Mesodermal cell (in vitro differentiated cells): Measurements from ENCODE around the gene C11orf58.

ENCODE experiments used
- H3K27ac ChIP-seq: 2 replicates; pipeline ENCODE4 v1.7.0; 2013; ENCODE audit warnings: mild to moderate bottlenecking, low read depth, low read length, moderate library complexity; ENCODE audit not compliant: severe bottlenecking
- H3K36me3 ChIP-seq: 2 replicates; pipeline ENCODE4 v1.7.1; 2013; ENCODE audit warnings: mild to moderate bottlenecking, low read length, moderate library complexity; ENCODE audit not compliant: control insufficient read depth, insufficient read depth
- H3K4me1 ChIP-seq: one replicate; pipeline ENCODE4 v1.7.1; 2013; ENCODE audit warnings: mild to moderate bottlenecking, low read length; ENCODE audit not compliant: insufficient read depth, control insufficient read depth, poor library complexity, severe bottlenecking
- H3K4me3 ChIP-seq: 2 replicates; pipeline ENCODE4 v1.7.0; 2013; ENCODE audit warnings: low read length, control low read depth, mild to moderate bottlenecking; ENCODE audit not compliant: insufficient read depth, poor library complexity, severe bottlenecking; ENCODE audit errors: extremely low read depth
- H3K9me3 ChIP-seq: 2 replicates; pipeline ENCODE4 v1.7.1; 2013; ENCODE audit warnings: mild to moderate bottlenecking, low read length, moderate library complexity; ENCODE audit not compliant: control insufficient read depth
- WGBS, 2 experiments: methylation state at CpG; one replicate each; pipeline ENCODE4 v1.1.5; 2013; ENCODE audit warnings: missing lambda C conversion rate in 2 of 2; ENCODE audit not compliant: insufficient coverage in 2 of 2; 5-methylcytosine and 5-hydroxymethylcytosine counted together

C11orf58 gene

GRCh38 chr11:16785520-16786128, 47.2 kb downstream of the C11orf58 start:
- whole genome bisulfite sequencing, 2 experiments, result 57 to 75% methylated on average over 3 to 5 of the region's 7 CpGs
- Histone ChIP-seq H3K36me3 (peaks cover 4% of the 10 kb centered on the region), H3K9me3 (no peaks in the 10 kb centered on the region), H3K4me1 (peaks cover 25% of the 10 kb centered on the region), H3K27ac (no peak overlapping the region), H3K4me3 (no peak overlapping the region)

GRCh38 chr11:16786131-16786530, 47.7 kb downstream of the C11orf58 start:
- H3K9me3 ChIP-seq, result no peaks in the 10 kb centered on the region
- peaks cover 29% of the 10 kb centered on the region for H3K4me1 ChIP-seq
- peaks cover 4% of the 10 kb centered on the region for H3K36me3 ChIP-seq
- H3K4me3 ChIP-seq, result no peak overlapping the region
- H3K27ac ChIP-seq, result no peak overlapping the region
- 92 to 96% methylated on average over 6 of the region's 6 CpGs for WGBS, 2 experiments

- peaks cover 39% of the 10 kb centered on the region for H3K4me1 ChIP-seq
- WGBS, 2 experiments, result 93 to 95% methylated on average over 4 to 5 of the region's 7 CpGs
- H3K27ac ChIP-seq, result no peak overlapping the region
- peaks cover 4% of the 10 kb centered on the region for H3K36me3 ChIP-seq
- H3K4me3 ChIP-seq, result no peak overlapping the region
- H3K9me3 ChIP-seq, result no peaks in the 10 kb centered on the region
These were observed 48.7 kb downstream of the C11orf58 start for GRCh38 chr11:16787035-16787742.

- WGBS, 2 experiments, result 64 to 70% methylated on average over 15 to 17 of the region's 17 CpGs
- Histone ChIP-seq H3K4me1 (peaks cover 47% of the 10 kb centered on the region), H3K4me3 (no peak overlapping the region), H3K9me3 (no peaks in the 10 kb centered on the region), H3K36me3 (peaks cover 4% of the 10 kb centered on the region), H3K27ac (no peak overlapping the region)
These were observed 50.0 kb downstream of the C11orf58 start for GRCh38 chr11:16788141-16789062.

GRCh38 chr11:16789063-16789420, 50.6 kb downstream of the C11orf58 start:
- no peak overlapping the region for H3K4me3 ChIP-seq
- WGBS, 2 experiments, result 93 to 96% methylated on average over 12 to 13 of the region's 13 CpGs
- peaks cover 44% of the 10 kb centered on the region for H3K4me1 ChIP-seq
- H3K36me3 ChIP-seq, result peaks cover 4% of the 10 kb centered on the region
- H3K9me3 ChIP-seq, result no peaks in the 10 kb centered on the region
- no peak overlapping the region for H3K27ac ChIP-seq

- 95 to 98% methylated on average over 8 of the region's 10 CpGs for whole genome bisulfite sequencing, 2 experiments
- Histone ChIP-seq H3K4me1 (peaks cover 39% of the 10 kb centered on the region), H3K36me3 (peaks cover 4% of the 10 kb centered on the region), H3K27ac (no peak overlapping the region), H3K4me3 (no peak overlapping the region), H3K9me3 (no peaks in the 10 kb centered on the region)
These were observed 51.4 kb downstream of the C11orf58 start for GRCh38 chr11:16789560-16790485.

GRCh38 chr11:16790486-16791190, 52.2 kb downstream of the C11orf58 start:
- H3K4me3 ChIP-seq, result no peak overlapping the region
- 94 to 97% methylated on average over 13 to 16 of the region's 16 CpGs for WGBS, 2 experiments
- H3K27ac ChIP-seq, result peak overlapping the region; percentile 98
- no peaks in the 10 kb centered on the region for H3K9me3 ChIP-seq
- H3K36me3 ChIP-seq, result peaks cover 4% of the 10 kb centered on the region
- H3K4me1 ChIP-seq, result peaks cover 39% of the 10 kb centered on the region

- Histone ChIP-seq H3K9me3 (no peaks in the 10 kb centered on the region), H3K27ac (peak overlapping the region; percentile 98), H3K4me1 (peaks cover 39% of the 10 kb centered on the region), H3K4me3 (no peak overlapping the region), H3K36me3 (peaks cover 4% of the 10 kb centered on the region)
- WGBS, 2 experiments, result 88 to 89% methylated on average over 7 to 9 of the region's 13 CpGs
These were observed 52.9 kb downstream of the C11orf58 start for GRCh38 chr11:16791191-16791961.

GRCh38 chr11:16792426-16792825, 54.0 kb downstream of the C11orf58 start:
- no peaks in the 10 kb centered on the region for H3K9me3 ChIP-seq
- peaks cover 5% of the 10 kb centered on the region for H3K36me3 ChIP-seq
- no peak overlapping the region for H3K4me3 ChIP-seq
- H3K27ac ChIP-seq, result peak overlapping the region; percentile 98
- peaks cover 39% of the 10 kb centered on the region for H3K4me1 ChIP-seq
